ENCODE results near the gene HNRNPA0.

Gene HNRNPA0

GRCh38 chr5:137696481-137696880 lies 57.7 kb downstream of the HNRNPA0 start:
- TF ChIP-seq TSHZ2 (CRISPR knock-in tag; IDR thresholded peaks at IDR 0.05) (no peak), ZFP3 (CRISPR knock-in tag; IDR thresholded peaks at IDR 0.05) (no peak), ISL1 (CRISPR knock-in tag; IDR thresholded peaks at IDR 0.05) (no peak), CSDC2 (CRISPR knock-in tag; IDR thresholded peaks at IDR 0.05) (no peak), ZNF565 (CRISPR knock-in tag; conservative IDR thresholded peaks at IDR 0.05; ENCODE audit: low read depth) (no peak), ZFP30 (CRISPR knock-in tag; IDR thresholded peaks at IDR 0.05) (no peak), ESRRG (CRISPR knock-in tag; IDR thresholded peaks at IDR 0.05) (no peak), ARNTL (CRISPR knock-in tag; IDR thresholded peaks at IDR 0.05; ENCODE audit: borderline replicate concordance, low read depth) (no peak), ZC3H10 (CRISPR knock-in tag; IDR thresholded peaks at IDR 0.05) (no peak), PPARA (CRISPR knock-in tag; IDR thresholded peaks at IDR 0.05; ENCODE audit: borderline replicate concordance) (no peak), ZNF70 (CRISPR knock-in tag; IDR thresholded peaks at IDR 0.05) (no peak), GLIS3 (CRISPR knock-in tag; IDR thresholded peaks at IDR 0.05) (no peak), ZNF8 (CRISPR knock-in tag; IDR thresholded peaks at IDR 0.05) (no peak), CREB5 (CRISPR knock-in tag; IDR thresholded peaks at IDR 0.05; ENCODE audit: low read depth) (no peak), PATZ1 (CRISPR knock-in tag; IDR thresholded peaks at IDR 0.05; ENCODE audit: borderline replicate concordance) (no peak), RARB (CRISPR knock-in tag; IDR thresholded peaks at IDR 0.05) (no peak), TOX (CRISPR knock-in tag; IDR thresholded peaks at IDR 0.05; ENCODE audit: borderline replicate concordance) (no peak)
- ATAC-seq = no peak

GRCh38 chr5:137695651-137696428 lies 58.3 kb downstream of the HNRNPA0 start:
- no peak for ATAC-seq

More at GRCh38 chr5:137695651-137696428, 58.3 kb downstream of the HNRNPA0 start:
- TF ChIP-seq TOX (CRISPR knock-in tag; IDR thresholded peaks at IDR 0.05; ENCODE audit: borderline replicate concordance) (no peak), PATZ1 (CRISPR knock-in tag; IDR thresholded peaks at IDR 0.05; ENCODE audit: borderline replicate concordance) (no peak), BACH2 (CRISPR knock-in tag; IDR thresholded peaks at IDR 0.05; ENCODE audit: borderline replicate concordance) (no peak), CSDC2 (CRISPR knock-in tag; IDR thresholded peaks at IDR 0.05) (no peak), ZFP30 (CRISPR knock-in tag; IDR thresholded peaks at IDR 0.05) (no peak), SNAI2 (CRISPR knock-in tag; IDR thresholded peaks at IDR 0.05) (no peak), ESRRG (CRISPR knock-in tag; IDR thresholded peaks at IDR 0.05) (no peak), CREB5 (CRISPR knock-in tag; IDR thresholded peaks at IDR 0.05; ENCODE audit: low read depth) (no peak), ZC3H10 (CRISPR knock-in tag; IDR thresholded peaks at IDR 0.05) (no peak), ISL1 (CRISPR knock-in tag; IDR thresholded peaks at IDR 0.05) (no peak), ZNF70 (CRISPR knock-in tag; IDR thresholded peaks at IDR 0.05) (no peak), ZFP3 (CRISPR knock-in tag; IDR thresholded peaks at IDR 0.05) (no peak), GLIS3 (CRISPR knock-in tag; IDR thresholded peaks at IDR 0.05) (no peak)
